ENCODE measurements around the gene JMJD1C.

- TF ChIP-seq, protein P1, sequence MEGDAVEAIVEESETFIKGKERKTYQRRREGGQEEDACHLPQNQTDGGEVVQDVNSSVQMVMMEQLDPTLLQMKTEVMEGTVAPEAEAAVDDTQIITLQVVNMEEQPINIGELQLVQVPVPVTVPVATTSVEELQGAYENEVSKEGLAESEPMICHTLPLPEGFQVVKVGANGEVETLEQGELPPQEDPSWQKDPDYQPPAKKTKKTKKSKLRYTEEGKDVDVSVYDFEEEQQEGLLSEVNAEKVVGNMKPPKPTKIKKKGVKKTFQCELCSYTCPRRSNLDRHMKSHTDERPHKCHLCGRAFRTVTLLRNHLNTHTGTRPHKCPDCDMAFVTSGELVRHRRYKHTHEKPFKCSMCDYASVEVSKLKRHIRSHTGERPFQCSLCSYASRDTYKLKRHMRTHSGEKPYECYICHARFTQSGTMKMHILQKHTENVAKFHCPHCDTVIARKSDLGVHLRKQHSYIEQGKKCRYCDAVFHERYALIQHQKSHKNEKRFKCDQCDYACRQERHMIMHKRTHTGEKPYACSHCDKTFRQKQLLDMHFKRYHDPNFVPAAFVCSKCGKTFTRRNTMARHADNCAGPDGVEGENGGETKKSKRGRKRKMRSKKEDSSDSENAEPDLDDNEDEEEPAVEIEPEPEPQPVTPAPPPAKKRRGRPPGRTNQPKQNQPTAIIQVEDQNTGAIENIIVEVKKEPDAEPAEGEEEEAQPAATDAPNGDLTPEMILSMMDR (IDR thresholded peaks at IDR 0.05) = no peak
- TF ChIP-seq USF1 (CRISPR knock-in tag; IDR thresholded peaks at IDR 0.05) = no peak
- no peak for TF ChIP-seq CREB1 (CRISPR knock-in tag; IDR thresholded peaks at IDR 0.05)
- no peak for TF ChIP-seq AFF4 (CRISPR knock-in tag; IDR thresholded peaks at IDR 0.05; ENCODE audit: borderline replicate concordance)
- no peak for TF ChIP-seq ZNF396 (CRISPR knock-in tag; IDR thresholded peaks at IDR 0.05; ENCODE audit: borderline replicate concordance)
- no peak for TF ChIP-seq SP1 (CRISPR knock-in tag; conservative IDR thresholded peaks at IDR 0.05)
- TF ChIP-seq CBFB (CRISPR knock-in tag; IDR thresholded peaks at IDR 0.05; ENCODE audit: low read depth) = no peak
- no peak for TF ChIP-seq JUN (CRISPR knock-in tag; IDR thresholded peaks at IDR 0.05)
- no peak for TF ChIP-seq NR1H2 (CRISPR knock-in tag; IDR thresholded peaks at IDR 0.05)
- no peak for TF ChIP-seq SOX15 (CRISPR knock-in tag; IDR thresholded peaks at IDR 0.05)
- no peak for TF ChIP-seq TP53 (CRISPR knock-in tag; IDR thresholded peaks at IDR 0.05)
- TF ChIP-seq TEAD4 (CRISPR knock-in tag; IDR thresholded peaks at IDR 0.05) = no peak
- no peak for TF ChIP-seq GRHL2 (CRISPR knock-in tag; IDR thresholded peaks at IDR 0.05; ENCODE audit: insufficient replicate concordance, severe bottlenecking)
Observed at GRCh38 chr10:63515002-63515763, 49.4 kb upstream of the JMJD1C start.
